ENCODE measurements around the gene STARD13.
"Not testable (repeated sequence)": the region's sequence is repeated elsewhere in the genome, so short reads cannot be mapped to it uniquely, and the experiment has no call there.

STARD13 gene

GRCh38 chr13:33251131-33251661 lies 34.4 kb downstream of the STARD13 start:
- DNase-seq, result no peak

GRCh38 chr13:33250609-33251008 lies 34.9 kb downstream of the STARD13 start:
- DNase-seq, result no peak

GRCh38 chr13:33249894-33250293 lies 35.7 kb downstream of the STARD13 start:
- no peak for DNase-seq

GRCh38 chr13:33249066-33249465 lies 36.5 kb downstream of the STARD13 start:
- DNase-seq, result no peak

- DNase-seq, result no peak
Observed at GRCh38 chr13:33245505-33246158, 39.9 kb downstream of the STARD13 start.

GRCh38 chr13:33244907-33245287 lies 40.7 kb downstream of the STARD13 start:
- no peak for DNase-seq

GRCh38 chr13:33244210-33244906 lies 41.2 kb downstream of the STARD13 start:
- DNase-seq, result no peak

GRCh38 chr13:33242984-33243617 lies 42.5 kb downstream of the STARD13 start:
- DNase-seq, result no peak

GRCh38 chr13:33242372-33242771 lies 43.2 kb downstream of the STARD13 start:
- not testable (repeated sequence) for DNase-seq

GRCh38 chr13:33236021-33236420 lies 49.5 kb downstream of the STARD13 start:
- no peak for DNase-seq

GRCh38 chr13:33235564-33235963 lies 50.0 kb downstream of the STARD13 start:
- no peak for DNase-seq

- DNase-seq, result no peak
Observed at GRCh38 chr13:33235078-33235477, 50.5 kb downstream of the STARD13 start.

- DNase-seq, result no peak
Observed at GRCh38 chr13:33233547-33233946, 52.0 kb downstream of the STARD13 start.

GRCh38 chr13:33232883-33233282 lies 52.7 kb downstream of the STARD13 start:
- no peak for DNase-seq

GRCh38 chr13:33231339-33231738 lies 54.2 kb downstream of the STARD13 start:
- DNase-seq, result no peak

GRCh38 chr13:33230178-33230881 lies 55.2 kb downstream of the STARD13 start:
- DNase-seq, result no peak

GRCh38 chr13:33229446-33230177 lies 55.9 kb downstream of the STARD13 start:
- no peak for DNase-seq

- peak; percentile 15 for DNase-seq
Observed at GRCh38 chr13:33228648-33229445, 56.7 kb downstream of the STARD13 start.

- DNase-seq, result no peak
Observed at GRCh38 chr13:33227927-33228647, 57.5 kb downstream of the STARD13 start.

GRCh38 chr13:33224686-33225085 lies 60.9 kb downstream of the STARD13 start:
- no peak for DNase-seq

- DNase-seq, result no peak
Observed at GRCh38 chr13:33224191-33224590, 61.4 kb downstream of the STARD13 start.
